Neural progenitor cell (in vitro differentiated cells): ENCODE results near the gene RBM22.

Source experiments
- CTCF ChIP-seq: fragments of 200-600 bp; sonication (generic); IDR thresholded peaks from 2 replicates; pipeline ENCODE4 v1.5.1; 2017; ENCODE audit warnings: antibody characterized with exemption, mild to moderate bottlenecking
- EZH2 ChIP-seq: fragments of 200-600 bp; sonication (generic); IDR thresholded peaks from 2 replicates; pipeline ENCODE4 v1.6.1; 2017; ENCODE audit warnings: antibody characterized with exemption, mild to moderate bottlenecking, moderate library complexity

GRCh38 chr5:150663936-150664335, 36.9 kb downstream of the RBM22 start:
- TF ChIP-seq CTCF (no peak), EZH2 (no peak)
